Erythroblast (primary cell): ENCODE measurements around the gene EP300.

Source experiments
- GATA1 ChIP-seq: IDR thresholded peaks from 2 replicates; pipeline ENCODE4 v1.6.1; 2011; ENCODE audit warnings: low read depth, mild to moderate bottlenecking, control low read depth, low read length, moderate library complexity
- POLR2A ChIP-seq: IDR thresholded peaks from 2 replicates; pipeline ENCODE4 v1.6.1; 2011; ENCODE audit warnings: mild to moderate bottlenecking, low read length

DNA sequence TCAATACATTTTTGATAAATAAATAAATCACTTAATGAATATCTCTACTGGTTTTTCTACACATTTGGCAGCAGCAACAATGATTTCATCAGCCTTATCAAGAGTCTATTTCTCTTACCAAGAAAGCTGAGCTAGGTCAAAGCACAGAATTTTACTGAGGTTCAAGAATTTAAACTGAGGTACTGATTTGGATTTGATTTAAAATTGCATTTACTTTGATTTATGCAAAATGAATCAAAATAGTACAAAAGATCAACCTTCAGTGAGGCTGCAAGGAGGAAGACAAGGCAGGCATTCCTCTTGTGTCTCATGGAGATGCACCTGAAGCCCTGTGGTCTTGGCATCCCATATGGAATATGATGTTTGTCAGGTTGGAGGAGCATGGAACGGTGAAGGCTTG is 15.5 kb upstream of the EP300 start:
- TF ChIP-seq POLR2A (no peak), GATA1 (no peak)
